HEK293 (cell line): ENCODE data around the gene SYNE1.

Experiments
- PRDM1 ChIP-seq: fragments of 450-650 bp; formaldehyde crosslinking; IDR thresholded peaks from 2 replicates; pipeline ENCODE4; 2016; ENCODE audit warnings: missing biosample characterization, missing genetic modification characterization
- SALL2 ChIP-seq: fragments of 450-650 bp; formaldehyde crosslinking; IDR thresholded peaks from 2 replicates; pipeline ENCODE4 v1.5.0; 2017; ENCODE audit warnings: missing biosample characterization, mild to moderate bottlenecking, missing genetic modification characterization, borderline replicate concordance
- SCRT1 ChIP-seq: fragments of 450-650 bp; formaldehyde crosslinking; IDR thresholded peaks from 2 replicates; pipeline ENCODE4 v1.5.1; 2016; ENCODE audit warnings: missing biosample characterization, missing genetic modification characterization, borderline replicate concordance
- TCF7L2 ChIP-seq: IDR thresholded peaks from 2 replicates; pipeline ENCODE4 v1.6.1; 2011; ENCODE audit warnings: low read depth, mild to moderate bottlenecking, inconsistent platforms, low read length, moderate library complexity, borderline replicate concordance
- TSHZ1 ChIP-seq: fragments of 450-650 bp; formaldehyde crosslinking; IDR thresholded peaks from 2 replicates; pipeline ENCODE4 v1.5.1; 2016; ENCODE audit warnings: missing biosample characterization, missing genetic modification characterization, borderline replicate concordance
- ZBTB1 ChIP-seq: fragments of 450-650 bp; formaldehyde crosslinking; IDR thresholded peaks from 2 replicates; pipeline ENCODE4 v1.5.1; 2016; ENCODE audit warnings: missing biosample characterization, missing genetic modification characterization
- ZBTB44 ChIP-seq: fragments of 450-650 bp; IDR thresholded peaks from 2 replicates; pipeline ENCODE4 v1.5.1; 2018; ENCODE audit warnings: missing biosample characterization, mild to moderate bottlenecking, missing genetic modification characterization
- ZNF174 ChIP-seq: fragments of 450-650 bp; formaldehyde crosslinking; IDR thresholded peaks from 2 replicates; pipeline ENCODE4 v1.5.0; 2017; ENCODE audit warnings: missing biosample characterization, mild to moderate bottlenecking, missing genetic modification characterization
- ZNF335 ChIP-seq: fragments of 450-650 bp; formaldehyde crosslinking; conservative IDR thresholded peaks from 2 replicates; pipeline ENCODE4 v1.5.1; 2016; ENCODE audit warnings: missing biosample characterization, missing genetic modification characterization
- ZNF404 ChIP-seq: fragments of 450-650 bp; formaldehyde crosslinking; IDR thresholded peaks from 2 replicates; pipeline ENCODE4 v1.5.1; 2017; ENCODE audit warnings: missing biosample characterization, missing genetic modification characterization
- ZNF416 ChIP-seq: fragments of 450-650 bp; formaldehyde crosslinking; IDR thresholded peaks from 2 replicates; pipeline ENCODE4 v1.5.1; 2016; ENCODE audit warnings: missing biosample characterization, missing genetic modification characterization
- ZNF433 ChIP-seq: fragments of 450-650 bp; formaldehyde crosslinking; IDR thresholded peaks from 2 replicates; pipeline ENCODE4 v1.5.1; 2016; ENCODE audit warnings: missing biosample characterization, missing genetic modification characterization, low read depth
- ZNF513 ChIP-seq: fragments of 450-650 bp; IDR thresholded peaks from 2 replicates; pipeline ENCODE4 v1.5.1; 2018; ENCODE audit warnings: missing biosample characterization, missing genetic modification characterization
- ZNF549 ChIP-seq: fragments of 450-650 bp; IDR thresholded peaks from 2 replicates; pipeline ENCODE4 v1.5.1; 2018; ENCODE audit warnings: missing biosample characterization, missing genetic modification characterization, mild to moderate bottlenecking, inconsistent platforms, moderate library complexity
- ZNF571 ChIP-seq: fragments of 450-650 bp; formaldehyde crosslinking; IDR thresholded peaks from 2 replicates; pipeline ENCODE4 v1.5.0; 2017; ENCODE audit warnings: missing biosample characterization, missing genetic modification characterization
- ZNF610 ChIP-seq: fragments of 450-650 bp; formaldehyde crosslinking; IDR thresholded peaks from 2 replicates; pipeline ENCODE4 v1.5.1; 2016; ENCODE audit warnings: missing biosample characterization, missing genetic modification characterization, borderline replicate concordance
- ZNF692 ChIP-seq: fragments of 450-650 bp; formaldehyde crosslinking; IDR thresholded peaks from 2 replicates; pipeline ENCODE4 v1.5.1; 2016; ENCODE audit warnings: missing biosample characterization, missing genetic modification characterization
- ZNF837 ChIP-seq: fragments of 450-650 bp; formaldehyde crosslinking; IDR thresholded peaks from 2 replicates; pipeline ENCODE4 v1.5.1; 2016; ENCODE audit warnings: missing biosample characterization, missing genetic modification characterization
- ZSCAN23 ChIP-seq: fragments of 450-650 bp; formaldehyde crosslinking; IDR thresholded peaks from 2 replicates; pipeline ENCODE4 v1.5.1; 2016; ENCODE audit warnings: missing biosample characterization, missing genetic modification characterization
- ZSCAN30 ChIP-seq: fragments of 450-650 bp; IDR thresholded peaks from 2 replicates; pipeline ENCODE4 v1.5.1; 2018; ENCODE audit warnings: missing biosample characterization, mild to moderate bottlenecking, missing genetic modification characterization, moderate library complexity
- TF ChIP-seq, protein P1 (sequence below): fragments of 450-650 bp; formaldehyde crosslinking; IDR thresholded peaks from 2 replicates; pipeline ENCODE4 v1.5.1; 2017; ENCODE audit warnings: missing biosample characterization, missing genetic modification characterization
- TF ChIP-seq, protein P2 (sequence below): fragments of 450-650 bp; formaldehyde crosslinking; IDR thresholded peaks from 2 replicates; pipeline ENCODE4 v1.5.1; 2017; ENCODE audit warnings: missing biosample characterization, missing genetic modification characterization
- TF ChIP-seq, protein P3 (sequence below): fragments of 450-650 bp; formaldehyde crosslinking; IDR thresholded peaks from 2 replicates; pipeline ENCODE4 v1.5.1; 2016; ENCODE audit warnings: missing biosample characterization, missing genetic modification characterization
- TF ChIP-seq, protein P4 (sequence below): fragments of 450-650 bp; formaldehyde crosslinking; IDR thresholded peaks from 2 replicates; pipeline ENCODE4 v1.5.1; 2016; ENCODE audit warnings: missing biosample characterization, missing genetic modification characterization

SYNE1 gene

DNA sequence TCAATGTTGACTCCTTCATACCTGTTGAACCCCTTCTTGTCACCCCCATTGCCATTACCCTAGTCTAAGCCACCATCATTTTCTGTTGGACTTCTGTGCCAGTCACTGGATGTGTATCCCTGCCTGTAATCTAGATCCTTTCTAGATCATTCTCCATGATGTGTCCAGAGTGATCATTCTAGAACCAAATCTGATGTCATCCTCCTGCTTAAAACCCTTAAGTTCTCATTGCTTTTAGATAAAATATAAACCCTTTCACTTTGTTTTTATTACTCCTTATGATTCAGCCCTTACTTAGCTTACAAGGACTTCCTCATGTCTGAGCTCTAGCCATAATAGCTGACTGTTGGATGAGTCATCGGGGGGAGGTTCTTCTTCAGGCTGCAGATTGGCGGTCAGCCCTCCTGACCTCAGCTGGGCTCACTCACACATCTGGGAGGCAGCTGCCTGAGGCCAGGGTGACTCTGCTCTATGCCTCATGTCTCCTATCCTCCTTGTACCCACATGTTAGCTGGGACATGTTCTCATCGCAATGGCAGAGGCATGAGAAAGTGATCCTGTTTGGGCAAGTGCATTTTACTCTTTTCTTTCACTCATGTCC is 542.1 kb downstream of the SYNE1 start (continued):
- TF ChIP-seq, protein P1, sequence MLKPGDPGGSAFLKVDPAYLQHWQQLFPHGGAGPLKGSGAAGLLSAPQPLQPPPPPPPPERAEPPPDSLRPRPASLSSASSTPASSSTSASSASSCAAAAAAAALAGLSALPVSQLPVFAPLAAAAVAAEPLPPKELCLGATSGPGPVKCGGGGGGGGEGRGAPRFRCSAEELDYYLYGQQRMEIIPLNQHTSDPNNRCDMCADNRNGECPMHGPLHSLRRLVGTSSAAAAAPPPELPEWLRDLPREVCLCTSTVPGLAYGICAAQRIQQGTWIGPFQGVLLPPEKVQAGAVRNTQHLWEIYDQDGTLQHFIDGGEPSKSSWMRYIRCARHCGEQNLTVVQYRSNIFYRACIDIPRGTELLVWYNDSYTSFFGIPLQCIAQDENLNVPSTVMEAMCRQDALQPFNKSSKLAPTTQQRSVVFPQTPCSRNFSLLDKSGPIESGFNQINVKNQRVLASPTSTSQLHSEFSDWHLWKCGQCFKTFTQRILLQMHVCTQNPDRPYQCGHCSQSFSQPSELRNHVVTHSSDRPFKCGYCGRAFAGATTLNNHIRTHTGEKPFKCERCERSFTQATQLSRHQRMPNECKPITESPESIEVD, result peak; percentile 52; the same call in 1 of the 2 replicates
- TF ChIP-seq ZNF610 (tag by site-specific recombination) (no peak), ZBTB1 (tag by site-specific recombination) (no peak), ZNF335 (tag by site-specific recombination) (peak; percentile 30; the same call in 1 of the 2 replicates), TSHZ1 (tag by site-specific recombination) (peak; percentile 73), ZNF174 (no peak), ZNF416 (no peak), ZBTB44 (tag by site-specific recombination) (peak; percentile 47; the same call in 1 of the 2 replicates), ZNF837 (tag by site-specific recombination) (no peak), ZNF692 (tag by site-specific recombination) (0 out of 2 replicates have a peak, but pooled peaks have one; percentile 32), ZNF433 (no peak), ZSCAN23 (tag by site-specific recombination) (no peak), ZSCAN30 (tag by site-specific recombination) (0 out of 2 replicates have a peak, but pooled peaks have one; percentile 25), SALL2 (tag by site-specific recombination) (no peak), ZNF549 (tag by site-specific recombination) (no peak), ZNF513 (no peak), TCF7L2 (no peak), PRDM1 (tag by site-specific recombination) (peak; percentile 70), ZNF571 (tag by site-specific recombination) (no peak), SCRT1 (no peak), ZNF404 (tag by site-specific recombination) (no peak)
- TF ChIP-seq, protein P2, sequence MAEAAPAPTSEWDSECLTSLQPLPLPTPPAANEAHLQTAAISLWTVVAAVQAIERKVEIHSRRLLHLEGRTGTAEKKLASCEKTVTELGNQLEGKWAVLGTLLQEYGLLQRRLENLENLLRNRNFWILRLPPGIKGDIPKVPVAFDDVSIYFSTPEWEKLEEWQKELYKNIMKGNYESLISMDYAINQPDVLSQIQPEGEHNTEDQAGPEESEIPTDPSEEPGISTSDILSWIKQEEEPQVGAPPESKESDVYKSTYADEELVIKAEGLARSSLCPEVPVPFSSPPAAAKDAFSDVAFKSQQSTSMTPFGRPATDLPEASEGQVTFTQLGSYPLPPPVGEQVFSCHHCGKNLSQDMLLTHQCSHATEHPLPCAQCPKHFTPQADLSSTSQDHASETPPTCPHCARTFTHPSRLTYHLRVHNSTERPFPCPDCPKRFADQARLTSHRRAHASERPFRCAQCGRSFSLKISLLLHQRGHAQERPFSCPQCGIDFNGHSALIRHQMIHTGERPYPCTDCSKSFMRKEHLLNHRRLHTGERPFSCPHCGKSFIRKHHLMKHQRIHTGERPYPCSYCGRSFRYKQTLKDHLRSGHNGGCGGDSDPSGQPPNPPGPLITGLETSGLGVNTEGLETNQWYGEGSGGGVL (tag by site-specific recombination), result peak; percentile 92
- TF ChIP-seq, protein P3, sequence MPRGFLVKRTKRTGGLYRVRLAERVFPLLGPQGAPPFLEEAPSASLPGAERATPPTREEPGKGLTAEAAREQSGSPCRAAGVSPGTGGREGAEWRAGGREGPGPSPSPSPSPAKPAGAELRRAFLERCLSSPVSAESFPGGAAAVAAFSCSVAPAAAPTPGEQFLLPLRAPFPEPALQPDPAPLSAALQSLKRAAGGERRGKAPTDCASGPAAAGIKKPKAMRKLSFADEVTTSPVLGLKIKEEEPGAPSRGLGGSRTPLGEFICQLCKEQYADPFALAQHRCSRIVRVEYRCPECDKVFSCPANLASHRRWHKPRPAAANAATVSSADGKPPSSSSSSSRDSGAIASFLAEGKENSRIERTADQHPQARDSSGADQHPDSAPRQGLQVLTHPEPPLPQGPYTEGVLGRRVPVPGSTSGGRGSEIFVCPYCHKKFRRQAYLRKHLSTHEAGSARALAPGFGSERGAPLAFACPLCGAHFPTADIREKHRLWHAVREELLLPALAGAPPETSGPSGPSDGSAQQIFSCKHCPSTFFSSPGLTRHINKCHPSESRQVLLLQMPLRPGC (tag by site-specific recombination), result peak; percentile 77
- TF ChIP-seq, protein P4, sequence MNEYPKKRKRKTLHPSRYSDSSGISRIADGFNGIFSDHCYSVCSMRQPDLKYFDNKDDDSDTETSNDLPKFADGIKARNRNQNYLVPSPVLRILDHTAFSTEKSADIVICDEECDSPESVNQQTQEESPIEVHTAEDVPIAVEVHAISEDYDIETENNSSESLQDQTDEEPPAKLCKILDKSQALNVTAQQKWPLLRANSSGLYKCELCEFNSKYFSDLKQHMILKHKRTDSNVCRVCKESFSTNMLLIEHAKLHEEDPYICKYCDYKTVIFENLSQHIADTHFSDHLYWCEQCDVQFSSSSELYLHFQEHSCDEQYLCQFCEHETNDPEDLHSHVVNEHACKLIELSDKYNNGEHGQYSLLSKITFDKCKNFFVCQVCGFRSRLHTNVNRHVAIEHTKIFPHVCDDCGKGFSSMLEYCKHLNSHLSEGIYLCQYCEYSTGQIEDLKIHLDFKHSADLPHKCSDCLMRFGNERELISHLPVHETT (tag by site-specific recombination), result no peak; the same call in none of the 2 replicates
